ENCODE results near the gene EYS.

GRCh38 chr6:63672582-63673129 lies 2034.4 kb downstream of the EYS start:
- TF ChIP-seq POLR2AphosphoS5 (IDR thresholded peaks at IDR 0.05; ENCODE audit: borderline replicate concordance, low read depth, low read length) (no peak), EZH2 (IDR thresholded peaks at IDR 0.05) (no peak)

All from SK-N-MC (cell line).